CD14-positive monocyte (primary cell): ENCODE results near the gene CNST. TPM values are rescaled to one million over a fixed set of nuclear protein-coding genes. Genes with fewer than 3 reads are reported as not detected.
"Not testable (repeated sequence)": the region's sequence is repeated elsewhere in the genome, so short reads cannot be mapped to it uniquely, and the experiment has no call there.

Experiments used
- DNase-seq, 3 donors: peaks; one replicate each; pipeline ENCODE4 v3.0.0-alpha.2; 2011 to 2022
- H2AFZ ChIP-seq: 2 replicates; pipeline ENCODE4 v1.6.0; 2012; ENCODE audit warnings: mild to moderate bottlenecking, low read depth, low read length, inconsistent platforms; ENCODE audit not compliant: insufficient read depth, poor library complexity, severe bottlenecking
- H3K27ac ChIP-seq, 2 donors: 1 replicate in 1 of 2; 2 replicates in 1 of 2; pipeline ENCODE4 v1.5.1; 2012 to 2013; ENCODE audit warnings: low read length in 2 of 2, control low read depth in 1 of 2, inconsistent platforms in 1 of 2, low read depth in 1 of 2, mild to moderate bottlenecking in 1 of 2
- H3K27me3 ChIP-seq, 2 donors: one replicate each; pipeline versions ENCODE4 v1.6.0 to v1.6.1; 2011 to 2013; ENCODE audit warnings: low read length in 2 of 2; ENCODE audit not compliant: control insufficient read depth in 2 of 2, insufficient read depth in 2 of 2
- H3K36me3 ChIP-seq, 2 donors: replicated peaks in 1 of 2; 1 replicate in 1 of 2; 2 replicates in 1 of 2; pipeline versions ENCODE4 v1.5.1 to v1.6.1; 2012 to 2013; ENCODE audit warnings: low read length in 2 of 2, control low read depth in 1 of 2, inconsistent platforms in 1 of 2, mild to moderate bottlenecking in 1 of 2; ENCODE audit not compliant: insufficient read depth in 2 of 2, control insufficient read depth in 1 of 2
- H3K4me1 ChIP-seq, 2 donors: 1 replicate in 1 of 2; 2 replicates in 1 of 2; pipeline versions ENCODE4 v1.5.1 to v1.6.1; 2012 to 2013; ENCODE audit warnings: low read length in 2 of 2, control low read depth in 1 of 2, inconsistent platforms in 1 of 2, mild to moderate bottlenecking in 1 of 2, moderate library complexity in 1 of 2; ENCODE audit not compliant: insufficient read depth in 2 of 2, control insufficient read depth in 1 of 2
- H3K4me2 ChIP-seq: replicated peaks from 2 replicates; pipeline ENCODE3; 2012; ENCODE audit warnings: low read length, moderate library complexity, mild to moderate bottlenecking; ENCODE audit not compliant: poor library complexity, severe bottlenecking; ENCODE audit errors: extremely low read depth
- H3K4me3 ChIP-seq, 3 experiments: fragments of 200-600 bp in 1 of 3; sonication (generic) in 1 of 3; replicated peaks in 1 of 3; 1 replicate in 2 of 3; 2 replicates in 1 of 3; pipeline ENCODE4 v1.5.1; 2011 to 2013; ENCODE audit warnings: low read length in 3 of 3, mild to moderate bottlenecking in 3 of 3, control low read depth in 2 of 3, low read depth in 2 of 3, inconsistent platforms in 1 of 3, moderate library complexity in 1 of 3
- H3K79me2 ChIP-seq: 2 replicates; pipeline ENCODE4 v1.6.0; 2012; ENCODE audit warnings: mild to moderate bottlenecking, control low read depth, inconsistent platforms, low read length, moderate library complexity; ENCODE audit not compliant: insufficient read depth
- H3K9ac ChIP-seq: 2 replicates; pipeline ENCODE4 v1.6.0; 2017; ENCODE audit warnings: low read length, mild to moderate bottlenecking; ENCODE audit not compliant: insufficient read depth, poor library complexity, severe bottlenecking
- H3K9me3 ChIP-seq, 2 donors: replicated peaks in 1 of 2; 1 replicate in 1 of 2; 2 replicates in 1 of 2; pipeline versions ENCODE4 v1.5.1 to v1.6.1; 2012 to 2013; ENCODE audit warnings: low read length in 2 of 2, control low read depth in 1 of 2; ENCODE audit not compliant: control insufficient read depth in 1 of 2, insufficient read depth in 1 of 2
- H4K20me1 ChIP-seq: 2 replicates; pipeline ENCODE4 v1.6.0; 2012; ENCODE audit warnings: mild to moderate bottlenecking, low read length, control low read depth, moderate library complexity; ENCODE audit not compliant: insufficient read depth
- H3K27ac Mint-ChIP-seq, 7 donors: one replicate each; pipeline ENCODE4 v1.8.0; 2020; ENCODE audit warnings: mild to moderate bottlenecking in 7 of 7, mixed read lengths in 7 of 7, moderate library complexity in 6 of 7, inconsistent platforms in 2 of 7
- H3K27me3 Mint-ChIP-seq, 3 donors: one replicate each; pipeline ENCODE4 v1.8.0; 2021 to 2022; ENCODE audit warnings: low read depth in 3 of 3, mild to moderate bottlenecking in 3 of 3, mixed read lengths in 3 of 3, moderate library complexity in 3 of 3, inconsistent platforms in 1 of 3
- H3K36me3 Mint-ChIP-seq, 2 donors: one replicate each; pipeline ENCODE4 v1.8.0; 2020; ENCODE audit warnings: mixed read lengths in 2 of 2, inconsistent platforms in 1 of 2, mild to moderate bottlenecking in 1 of 2
- H3K4me1 Mint-ChIP-seq: one replicate; pipeline ENCODE4 v1.8.0; 2020; ENCODE audit warnings: mild to moderate bottlenecking, mixed read lengths
- H3K4me3 Mint-ChIP-seq, 2 donors: one replicate each; pipeline ENCODE4 v1.8.0; 2020; ENCODE audit warnings: mild to moderate bottlenecking in 2 of 2, mixed read lengths in 2 of 2, moderate library complexity in 1 of 2
- H3K9me3 Mint-ChIP-seq, 7 donors: one replicate each; pipeline ENCODE4 v1.8.0; 2020 to 2022; ENCODE audit warnings: mixed read lengths in 7 of 7, mild to moderate bottlenecking in 6 of 7, moderate library complexity in 6 of 7, inconsistent platforms in 2 of 7
- CTCF ChIP-seq: fragments of 200-600 bp; IDR thresholded peaks from one replicate; pipeline ENCODE4 v1.8.0; 2022; ENCODE audit warnings: antibody characterized with exemption, mild to moderate bottlenecking
- WGBS: methylation state at CpG from one replicate; pipeline ENCODE4 v1.1.5; 2013; ENCODE audit warnings: missing lambda C conversion rate; ENCODE audit not compliant: insufficient coverage; 5-methylcytosine and 5-hydroxymethylcytosine counted together
- intact Hi-C, 2 donors: fragments of 100-400 bp; cut with micrococcal nuclease; formaldehyde crosslinking; loops; one replicate each; pipeline versions ENCODE4 v1.15.0 to v1.15.1; 2023
- polyA plus RNA-seq, 3 donors: library from polyadenylated mRNA; depleted of rRNA in 1 of 3; unstranded in 2 of 3; stranded (reverse) in 1 of 3; fragments of 300-500 nt in 2 of 3; fragments of >200 nt in 1 of 3; fragmentation: Illumina TruSeq in 2 of 3; gene quantifications; 1 replicate in 2 of 3; 2 replicates in 1 of 3; pipeline ENCODE4 v1.2.3, GENCODE V29; 2012 to 2021

The CNST gene
- polyA plus RNA-seq, 3 donors = 11.0 to 14.1 (median 13.7) TPM

GRCh38 chr1:246587606-246588005 lies 21.4 kb downstream of the CNST start:
- H4K20me1 ChIP-seq = peaks cover 9% of the 10 kb centered on the region
- H3K9me3 ChIP-seq = peaks cover 4 to 5% of the 10 kb centered on the region in 2 donors
- Mint-ChIP-seq H3K27ac (peak overlapping the region; percentile 83 to 96 (median 93)), H3K9me3 (peaks cover 5 to 12% (median 9%) of the 10 kb centered on the region in 7 donors), H3K27me3 (no peaks in the 10 kb centered on the region), H3K4me3 (peak overlapping the region in 1 of 2 donors; percentile 59), H3K4me1 (peaks cover 31% of the 10 kb centered on the region), H3K36me3 (peaks cover 28 to 44% of the 10 kb centered on the region in 2 donors)
- H3K4me1 ChIP-seq = peaks cover 21 to 32% of the 10 kb centered on the region in 2 donors
- H3K27me3 ChIP-seq = no peaks in the 10 kb centered on the region
- DNase-seq = peak; percentile 69 to 88 (median 78)
- H3K9ac ChIP-seq = peak overlapping the region; percentile 34
- peak overlapping the region; percentile 23 for H2AFZ ChIP-seq
- peak overlapping the region; percentile 53 for H3K4me2 ChIP-seq
- peaks cover 68% of the 10 kb centered on the region for H3K79me2 ChIP-seq
- H3K36me3 ChIP-seq = peaks cover 11 to 34% of the 10 kb centered on the region in 2 donors
- peak overlapping the region; percentile 66 to 78 for H3K27ac ChIP-seq
- no peak for TF ChIP-seq CTCF
- no CpG with 5 or more reads among the region's 3 CpGs for WGBS
- intact Hi-C loops = no loop called here
- peak overlapping the region in 2 of 3 experiments; percentile 18 to 25 for H3K4me3 ChIP-seq

- intact Hi-C loops = no loop called here
- Histone ChIP-seq H3K4me3 (peak overlapping the region in 2 of 3 experiments; percentile 18 to 25), H3K27ac (peak overlapping the region; percentile 25 to 78), H3K9me3 (peaks cover 4 to 5% of the 10 kb centered on the region in 2 donors), H3K36me3 (peaks cover 11 to 36% of the 10 kb centered on the region in 2 donors), H3K27me3 (no peaks in the 10 kb centered on the region), H3K4me1 (peaks cover 15 to 26% of the 10 kb centered on the region in 2 donors), H3K9ac (peak overlapping the region; percentile 34), H2AFZ (peak overlapping the region; percentile 23), H3K4me2 (peak overlapping the region; percentile 53), H4K20me1 (peaks cover 4% of the 10 kb centered on the region), H3K79me2 (peaks cover 67% of the 10 kb centered on the region)
- peak overlapping the region; percentile 65 to 94 (median 92) for H3K27ac Mint-ChIP-seq
- DNase-seq = peak; percentile 55 to 81 (median 63)
- H3K9me3 Mint-ChIP-seq = peaks cover 5 to 12% (median 9%) of the 10 kb centered on the region in 7 donors
- no peaks in the 10 kb centered on the region for H3K27me3 Mint-ChIP-seq
- H3K4me1 Mint-ChIP-seq = peaks cover 24% of the 10 kb centered on the region
- peak overlapping the region in 1 of 2 donors; percentile 9 for H3K4me3 Mint-ChIP-seq
- peaks cover 29 to 43% of the 10 kb centered on the region in 2 donors for H3K36me3 Mint-ChIP-seq
- no peak for TF ChIP-seq CTCF
- no CpG with 5 or more reads among the region's 2 CpGs for WGBS
Measured at GRCh38 chr1:246588159-246588721, 22.0 kb downstream of the CNST start.

- peaks cover 13% of the 10 kb centered on the region for H3K4me1 Mint-ChIP-seq
- H3K4me3 ChIP-seq, H3K9ac ChIP-seq, intact Hi-C loops, H2AFZ ChIP-seq, H3K4me3 Mint-ChIP-seq, H3K27ac ChIP-seq, H3K27me3 ChIP-seq, H3K27ac Mint-ChIP-seq, DNase-seq, H3K4me2 ChIP-seq, H3K9me3 ChIP-seq, H3K27me3 Mint-ChIP-seq, H4K20me1 ChIP-seq: not testable (repeated sequence)
- peaks cover 28 to 42% of the 10 kb centered on the region in 2 donors for H3K36me3 Mint-ChIP-seq
- H3K79me2 ChIP-seq = peaks cover 65% of the 10 kb centered on the region
- WGBS = 97% methylated on average over 6 of the region's 10 CpGs
- H3K9me3 Mint-ChIP-seq = peaks cover 5 to 12% (median 9%) of the 10 kb centered on the region in 7 donors
- peaks cover 9 to 17% of the 10 kb centered on the region in 2 donors for H3K4me1 ChIP-seq
- peaks cover 18 to 38% of the 10 kb centered on the region in 2 donors for H3K36me3 ChIP-seq
Measured at GRCh38 chr1:246589919-246590318, 23.7 kb downstream of the CNST start.
